GM12878 (cell line): Measurements from ENCODE around the gene NDUFA11. TPM values are rescaled to one million over a fixed set of nuclear protein-coding genes. Genes with fewer than 3 reads are reported as not detected.

Experiments used
- BACH1 ChIP-seq: fragments of 450-650 bp; IDR thresholded peaks from 2 replicates; pipeline ENCODE4 v1.6.1; 2017; ENCODE audit warnings: mild to moderate bottlenecking, borderline replicate concordance
- CREM ChIP-seq: IDR thresholded peaks from 2 replicates; pipeline ENCODE4 v1.6.1; 2014; ENCODE audit warnings: antibody characterized with exemption, low read depth
- E4F1 ChIP-seq: fragments of 450-650 bp; IDR thresholded peaks from 2 replicates; pipeline ENCODE4 v1.6.1; 2018; ENCODE audit warnings: borderline replicate concordance, mild to moderate bottlenecking; ENCODE audit not compliant: partially characterized antibody
- HSF1 ChIP-seq: fragments of 150-350 bp; IDR thresholded peaks from 2 replicates; pipeline ENCODE4 v1.6.1; 2014; ENCODE audit warnings: mild to moderate bottlenecking, low read depth, low read length
- MEF2A ChIP-seq: IDR thresholded peaks from 2 replicates; pipeline ENCODE4 v1.6.1; 2011; ENCODE audit warnings: low read depth, mild to moderate bottlenecking, low read length, moderate library complexity; ENCODE audit not compliant: insufficient read depth
- MEF2B ChIP-seq: fragments of 450-650 bp; IDR thresholded peaks from 2 replicates; pipeline ENCODE4 v1.6.1; 2018; ENCODE audit warnings: mild to moderate bottlenecking, moderate library complexity; ENCODE audit not compliant: partially characterized antibody, poor library complexity, severe bottlenecking
- NFIC ChIP-seq: IDR thresholded peaks from 2 replicates; pipeline ENCODE4 v1.6.1; 2012; ENCODE audit warnings: low read depth, mild to moderate bottlenecking, inconsistent platforms, low read length, moderate library complexity
- POLR2A ChIP-seq: IDR thresholded peaks from 2 replicates; pipeline ENCODE4 v1.6.1; 2011; ENCODE audit warnings: low read depth, mild to moderate bottlenecking, low read length
- REST ChIP-seq: IDR thresholded peaks from 2 replicates; pipeline ENCODE4 v1.6.1; 2012; ENCODE audit warnings: mild to moderate bottlenecking, low read depth, low read length
- SIX5 ChIP-seq: IDR thresholded peaks from 2 replicates; pipeline ENCODE4 v1.6.1; 2011; ENCODE audit warnings: mild to moderate bottlenecking, low read depth, low read length, moderate library complexity; ENCODE audit not compliant: severe bottlenecking
- SKIL ChIP-seq: fragments of 450-650 bp; IDR thresholded peaks from 2 replicates; pipeline ENCODE4 v1.6.1; 2017; ENCODE audit warnings: mild to moderate bottlenecking, low read depth, inconsistent platforms; ENCODE audit not compliant: poor library complexity, severe bottlenecking
- SMC3 ChIP-seq: IDR thresholded peaks from 2 replicates; pipeline ENCODE4 v1.6.1; 2011; ENCODE audit warnings: low read length, improper control_type of control experiment, borderline replicate concordance
- YY1 ChIP-seq: IDR thresholded peaks from 2 replicates; pipeline ENCODE4 v1.6.1; 2011; ENCODE audit warnings: low read depth, mild to moderate bottlenecking, low read length
- ZNF207 ChIP-seq: fragments of 450-650 bp; IDR thresholded peaks from 2 replicates; pipeline ENCODE4 v1.6.1; 2014; ENCODE audit warnings: antibody characterized with exemption, mild to moderate bottlenecking, borderline replicate concordance
- ZZZ3 ChIP-seq: IDR thresholded peaks from 2 replicates; pipeline ENCODE4 v1.6.1; 2011; ENCODE audit warnings: low read depth; ENCODE audit not compliant: control insufficient read depth, insufficient read length
- polyA plus RNA-seq, 11 experiments: library from polyadenylated mRNA; depleted of rRNA in 4 of 11; unstranded in 6 of 11; stranded (reverse) in 5 of 11; fragments of >200 nt; fragmentation: Nextera tagmentation in 4 of 11; fragmentation: Illumina TruSeq in 1 of 11; extraction: Ambion mirVana in 4 of 11; extraction: Trizol in 1 of 11; gene quantifications; 1 replicate in 1 of 11; 2 replicates in 10 of 11; pipeline versions ENCODE4 v1.2.1 to v1.2.3, GENCODE V29; 2011 to 2016; ENCODE audit warnings: inconsistent platforms in 2 of 11, missing spikeins in 2 of 11, low read depth in 1 of 11
- total RNA-seq, 4 experiments: library from RNA; depleted of rRNA in 3 of 4; stranded (reverse); fragments of >200 nt in 3 of 4; fragmentation: Illumina TruSeq in 1 of 4; extraction: Trizol in 1 of 4; gene quantifications; 2 replicates each; pipeline versions ENCODE4 v1.2.1 to v1.2.3, GENCODE V29; 2013 to 2021
- TF ChIP-seq, protein P1 (sequence below): fragments of 450-650 bp; IDR thresholded peaks from 2 replicates; pipeline ENCODE4 v1.6.1; 2018; ENCODE audit warnings: mild to moderate bottlenecking, low read depth, moderate library complexity; ENCODE audit not compliant: partially characterized antibody

NDUFA11 gene
- total and polyA plus RNA-seq, 10 of the 15 experiments (the other 5 are each of a cell fraction or from before 2014, with no cell fraction given) = 108 to 600 (median 289) TPM

DNA sequence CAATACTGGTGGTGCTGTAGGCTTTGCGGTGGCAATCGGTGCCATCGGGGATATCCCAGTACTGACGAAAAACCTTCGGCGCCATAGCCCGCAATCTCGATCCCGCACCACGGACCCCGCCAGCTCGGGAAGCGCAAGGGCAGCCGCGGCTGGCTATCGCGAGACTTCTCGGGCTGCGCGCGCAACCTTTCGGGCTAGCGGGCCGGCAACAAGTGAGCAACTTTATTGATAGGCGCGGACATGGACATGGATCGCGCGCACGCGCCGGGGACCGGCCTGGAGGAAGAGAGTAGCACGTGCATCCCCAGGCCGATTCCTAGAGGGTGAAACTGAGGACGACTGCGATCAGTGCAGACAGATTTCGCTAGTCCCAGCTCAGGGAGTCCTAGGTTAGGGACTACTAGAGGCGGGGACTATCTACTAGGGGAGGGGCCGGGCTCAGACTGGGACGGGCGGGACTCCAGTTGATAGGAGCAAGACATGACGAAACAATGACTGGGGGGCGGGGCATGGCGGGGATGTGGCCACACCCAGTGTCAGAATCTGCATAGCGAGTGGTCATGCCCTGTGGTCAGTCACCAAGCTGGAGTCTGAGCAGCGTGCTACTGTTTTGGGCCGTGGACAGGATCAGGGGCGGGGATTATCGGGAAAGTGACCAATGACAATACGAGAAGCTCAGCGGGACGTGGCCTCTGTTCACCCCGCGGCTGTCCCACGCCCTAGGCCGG lies at the start of gene NDUFA11 (continued):
- TF ChIP-seq, protein P1, sequence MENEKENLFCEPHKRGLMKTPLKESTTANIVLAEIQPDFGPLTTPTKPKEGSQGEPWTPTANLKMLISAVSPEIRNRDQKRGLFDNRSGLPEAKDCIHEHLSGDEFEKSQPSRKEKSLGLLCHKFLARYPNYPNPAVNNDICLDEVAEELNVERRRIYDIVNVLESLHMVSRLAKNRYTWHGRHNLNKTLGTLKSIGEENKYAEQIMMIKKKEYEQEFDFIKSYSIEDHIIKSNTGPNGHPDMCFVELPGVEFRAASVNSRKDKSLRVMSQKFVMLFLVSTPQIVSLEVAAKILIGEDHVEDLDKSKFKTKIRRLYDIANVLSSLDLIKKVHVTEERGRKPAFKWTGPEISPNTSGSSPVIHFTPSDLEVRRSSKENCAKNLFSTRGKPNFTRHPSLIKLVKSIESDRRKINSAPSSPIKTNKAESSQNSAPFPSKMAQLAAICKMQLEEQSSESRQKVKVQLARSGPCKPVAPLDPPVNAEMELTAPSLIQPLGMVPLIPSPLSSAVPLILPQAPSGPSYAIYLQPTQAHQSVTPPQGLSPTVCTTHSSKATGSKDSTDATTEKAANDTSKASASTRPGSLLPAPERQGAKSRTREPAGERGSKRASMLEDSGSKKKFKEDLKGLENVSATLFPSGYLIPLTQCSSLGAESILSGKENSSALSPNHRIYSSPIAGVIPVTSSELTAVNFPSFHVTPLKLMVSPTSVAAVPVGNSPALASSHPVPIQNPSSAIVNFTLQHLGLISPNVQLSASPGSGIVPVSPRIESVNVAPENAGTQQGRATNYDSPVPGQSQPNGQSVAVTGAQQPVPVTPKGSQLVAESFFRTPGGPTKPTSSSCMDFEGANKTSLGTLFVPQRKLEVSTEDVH = no peak
- TF ChIP-seq BACH1 (peak; percentile 68; the same call in 1 of the 2 replicates), E4F1 (no peak), ZNF207 (peak; percentile 98), SMC3 (no peak), REST (no peak), POLR2A (peak; percentile 90), YY1 (peak; percentile 89), NFIC (no peak), MEF2A (no peak), CREM (peak; percentile 47; the same call in 1 of the 2 replicates), SKIL (peak; percentile 77), MEF2B (no peak), HSF1 (peak; percentile 91; the same call in 1 of the 2 replicates), SIX5 (peak; percentile 22), ZZZ3 (no peak)
